ENCODE measurements around the gene HCFC1. TPM values are rescaled to one million over a fixed set of nuclear protein-coding genes. Genes with fewer than 3 reads are reported as not detected.

The HCFC1 gene
- polyA plus RNA-seq, 1 of the 3 experiments (the other 2 are of a cell fraction) = 9.5 TPM

DNA sequence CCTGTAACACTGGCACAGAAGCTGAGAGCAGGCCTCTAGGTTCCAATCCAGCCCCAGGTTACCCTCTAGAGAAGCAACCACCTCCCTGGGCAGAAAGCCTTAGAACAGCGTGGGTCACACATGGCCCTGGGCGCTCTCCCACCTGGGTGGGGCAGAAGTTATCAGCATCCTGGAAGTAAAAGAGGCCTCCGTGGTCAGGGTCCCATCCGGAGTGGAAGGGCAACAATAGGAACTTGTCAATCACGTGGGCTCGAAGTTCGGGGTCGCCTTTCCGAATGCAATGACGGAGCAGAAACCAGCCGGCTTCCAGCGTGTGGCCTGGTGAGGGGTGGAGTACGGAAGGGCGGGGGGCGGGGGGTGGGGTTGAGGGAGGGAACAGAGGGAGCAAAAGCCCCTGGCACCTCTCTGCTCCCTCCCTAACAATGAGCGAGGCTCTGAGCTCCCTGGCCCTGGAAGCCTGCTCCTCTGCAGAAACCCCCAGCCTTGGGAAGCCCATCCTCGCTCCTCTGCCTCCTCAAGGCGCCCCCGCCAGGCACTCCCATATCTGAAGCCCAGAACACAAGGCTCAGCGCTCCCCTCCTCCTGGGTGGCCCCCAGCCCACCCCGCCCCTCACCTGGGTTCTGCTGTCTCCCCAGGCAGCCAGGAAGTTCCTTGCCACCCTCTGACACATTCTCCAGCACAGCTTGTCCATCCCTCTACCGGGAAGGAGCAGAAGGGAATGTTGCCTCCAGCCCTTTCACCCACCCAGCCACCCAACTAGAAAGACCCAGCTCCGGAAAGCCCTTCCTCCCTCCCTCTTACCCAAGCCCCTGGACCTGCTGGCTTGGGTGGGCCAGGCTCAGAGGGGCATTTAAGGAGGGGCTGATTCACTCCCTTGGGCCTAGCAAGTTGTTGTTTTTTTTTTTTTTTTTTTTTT is 30.0 kb downstream of the HCFC1 start (continued):
- TF ChIP-seq, protein P1, sequence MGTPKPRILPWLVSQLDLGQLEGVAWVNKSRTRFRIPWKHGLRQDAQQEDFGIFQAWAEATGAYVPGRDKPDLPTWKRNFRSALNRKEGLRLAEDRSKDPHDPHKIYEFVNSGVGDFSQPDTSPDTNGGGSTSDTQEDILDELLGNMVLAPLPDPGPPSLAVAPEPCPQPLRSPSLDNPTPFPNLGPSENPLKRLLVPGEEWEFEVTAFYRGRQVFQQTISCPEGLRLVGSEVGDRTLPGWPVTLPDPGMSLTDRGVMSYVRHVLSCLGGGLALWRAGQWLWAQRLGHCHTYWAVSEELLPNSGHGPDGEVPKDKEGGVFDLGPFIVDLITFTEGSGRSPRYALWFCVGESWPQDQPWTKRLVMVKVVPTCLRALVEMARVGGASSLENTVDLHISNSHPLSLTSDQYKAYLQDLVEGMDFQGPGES (IDR thresholded peaks at IDR 0.05; ENCODE audit: low read depth, low read length) = no peak
- no peak for TF ChIP-seq ELF1 (IDR thresholded peaks at IDR 0.05)
- no peak for TF ChIP-seq JUND (IDR thresholded peaks at IDR 0.05)
- TF ChIP-seq SIN3A (IDR thresholded peaks at IDR 0.05; ENCODE audit: borderline replicate concordance, low read depth, low read length) = no peak

DNA sequence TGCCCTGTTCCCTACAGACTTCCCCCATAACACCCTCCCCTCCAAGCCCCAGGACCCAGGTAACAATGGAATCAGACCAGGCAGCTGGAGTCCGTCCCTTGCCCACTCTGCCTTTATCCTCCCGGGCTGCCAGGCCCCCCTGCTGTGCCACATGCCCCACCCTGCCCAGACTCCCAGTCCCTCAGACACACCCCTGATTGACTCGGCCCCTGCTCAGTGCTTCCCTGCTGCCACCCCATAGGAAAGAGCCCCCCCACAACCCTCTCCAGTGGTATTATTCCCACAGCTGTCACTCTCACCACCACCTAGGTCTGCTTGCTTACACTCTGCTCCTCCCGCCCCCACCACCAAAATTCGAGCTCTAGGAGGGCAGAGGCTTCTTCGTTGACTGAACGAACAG is 32.0 kb downstream of the HCFC1 start:
- no peaks in the 10 kb centered on the region for H4K20me1 ChIP-seq (ENCODE audit: insufficient read depth)
- H3K27ac ChIP-seq (ENCODE audit: low read depth in 2 of 2, low read length in 1 of 2) = no peak overlapping the region
- ChIA-PET POLR2A (interaction anchor here (1.2 kb wide), 1 partner anchor 11 kb away, joined by 4 read pairs; no protein-coding TSS in a partner anchor), CTCF (interaction anchor here (0.6 to 4.5 kb wide), 6 partner anchors 12 to 176 kb away, joined by 3 to 18 read pairs (median 3); no protein-coding TSS in a partner anchor)
- H3K4me1 ChIP-seq (ENCODE audit: control insufficient read depth in 1 of 2, insufficient read depth in 2 of 2, low read depth in 1 of 2, low read length in 1 of 2) = peaks cover 0 to 5% of the 10 kb centered on the region in 2 experiments; a peak in 1 of 4 replicates
- no peaks in the 10 kb centered on the region for H3K36me3 ChIP-seq (replicated peaks in 1 of 2; ENCODE audit: control insufficient read depth in 1 of 2, insufficient read depth in 2 of 2, low read length in 1 of 2)
- no peak overlapping the region for H3K4me3 ChIP-seq (ENCODE audit: low read depth in 2 of 2, low read length in 1 of 2)
- H3F3A ChIP-seq (replicated peaks; ENCODE audit: insufficient read depth) = no peaks in the 10 kb centered on the region
- H3K9me2 ChIP-seq = no peaks in the 10 kb centered on the region
- H3K27me3 ChIP-seq (ENCODE audit: insufficient read depth) = peaks cover 4% of the 10 kb centered on the region; the same call in 1 of the 2 replicates
- H3K9me3 ChIP-seq = no peaks in the 10 kb centered on the region
- TF ChIP-seq, protein P2, sequence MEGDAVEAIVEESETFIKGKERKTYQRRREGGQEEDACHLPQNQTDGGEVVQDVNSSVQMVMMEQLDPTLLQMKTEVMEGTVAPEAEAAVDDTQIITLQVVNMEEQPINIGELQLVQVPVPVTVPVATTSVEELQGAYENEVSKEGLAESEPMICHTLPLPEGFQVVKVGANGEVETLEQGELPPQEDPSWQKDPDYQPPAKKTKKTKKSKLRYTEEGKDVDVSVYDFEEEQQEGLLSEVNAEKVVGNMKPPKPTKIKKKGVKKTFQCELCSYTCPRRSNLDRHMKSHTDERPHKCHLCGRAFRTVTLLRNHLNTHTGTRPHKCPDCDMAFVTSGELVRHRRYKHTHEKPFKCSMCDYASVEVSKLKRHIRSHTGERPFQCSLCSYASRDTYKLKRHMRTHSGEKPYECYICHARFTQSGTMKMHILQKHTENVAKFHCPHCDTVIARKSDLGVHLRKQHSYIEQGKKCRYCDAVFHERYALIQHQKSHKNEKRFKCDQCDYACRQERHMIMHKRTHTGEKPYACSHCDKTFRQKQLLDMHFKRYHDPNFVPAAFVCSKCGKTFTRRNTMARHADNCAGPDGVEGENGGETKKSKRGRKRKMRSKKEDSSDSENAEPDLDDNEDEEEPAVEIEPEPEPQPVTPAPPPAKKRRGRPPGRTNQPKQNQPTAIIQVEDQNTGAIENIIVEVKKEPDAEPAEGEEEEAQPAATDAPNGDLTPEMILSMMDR (IDR thresholded peaks at IDR 0.05) = no peak
- TF ChIP-seq TEAD4 (IDR thresholded peaks at IDR 0.05; ENCODE audit: borderline replicate concordance, insufficient read depth) (no peak), TCF12 (IDR thresholded peaks at IDR 0.05) (no peak), CHD2 (IDR thresholded peaks at IDR 0.05; ENCODE audit: low read length, partially characterized antibody) (no peak), FOXM1 (IDR thresholded peaks at IDR 0.05; ENCODE audit: low read depth) (no peak), FOXJ3 (CRISPR knock-in tag; IDR thresholded peaks at IDR 0.05) (no peak), ELF1 (IDR thresholded peaks at IDR 0.05) (no peak), FOSL2 (IDR thresholded peaks at IDR 0.05; ENCODE audit: borderline replicate concordance, low read depth) (no peak)
- H3K79me2 ChIP-seq (ENCODE audit: insufficient read depth) = peaks cover 2% of the 10 kb centered on the region
- no peak overlapping the region for H3K4me2 ChIP-seq
- no peak overlapping the region for H3K9ac ChIP-seq
- no peak overlapping the region for H2AFZ ChIP-seq (ENCODE audit: low read depth)
- WGBS (ENCODE audit: low lambda C conversion rate) = 59% methylated on average over 7 of the region's 7 CpGs
- DNase-seq = no peak
